Embryonic facial prominence (tissue), 1 donor: ENCODE results near the gene GALNT4.
A peak's percentile ranks its signal among the peaks of the same experiment; 100 is the strongest.

Experiments
- DNase-seq: peaks from one replicate; pipeline ENCODE4 v3.0.0-alpha.2; 2016; ENCODE audit errors: extremely low spot score

GALNT4 gene

GRCh38 chr12:89529738-89530137 lies 5.1 kb upstream of the GALNT4 start:
- DNase-seq: peak; percentile 55

- DNase-seq: no peak
These were observed 3.8 kb upstream of the GALNT4 start for GRCh38 chr12:89528434-89528833.

GRCh38 chr12:89525824-89526770 lies 1.5 kb upstream of the GALNT4 start, which contains the start of gene POC1B:
Gene POC1B, minus strand, starts transcription at chr12:89526047. Its CDS starts 152 bp downstream, at chr12:89525895.
- DNase-seq: peak; percentile 76

- no peak for DNase-seq
These were observed 768 bp upstream of the GALNT4 start for GRCh38 chr12:89525305-89525823.

DNA sequence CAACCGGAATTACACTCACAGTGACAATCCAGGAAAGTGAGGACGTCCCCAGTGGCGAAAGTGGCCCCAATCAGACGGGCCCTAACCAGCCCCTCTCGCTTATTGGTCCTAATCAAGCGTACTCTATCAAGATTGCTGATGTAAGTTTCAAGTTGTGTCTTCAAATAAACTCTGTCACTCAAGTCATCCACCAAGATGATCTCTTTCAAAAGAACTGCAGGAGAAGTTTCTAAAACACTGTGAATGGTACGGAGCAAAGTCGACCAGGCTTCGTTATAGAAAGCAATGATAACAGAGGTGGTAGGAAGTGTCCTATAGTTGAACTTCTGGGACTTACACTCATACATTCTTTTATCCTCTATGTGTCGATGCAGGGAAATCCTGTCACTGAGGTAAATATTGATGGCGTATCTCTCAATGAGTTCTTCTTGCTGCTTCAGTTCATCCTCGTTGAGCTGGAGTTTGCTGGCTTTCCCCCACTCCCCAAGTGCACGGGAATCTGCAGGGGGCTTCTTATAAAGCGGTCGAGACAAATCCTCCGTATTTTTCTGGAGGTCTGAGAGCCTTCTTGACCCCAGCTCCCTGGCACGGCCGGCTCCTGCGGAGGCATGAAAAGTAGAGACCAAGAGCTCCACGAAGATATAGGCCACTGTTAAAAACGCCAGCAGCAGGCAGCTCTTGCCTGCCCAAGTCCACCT lies 604 bp downstream of the GALNT4 start:
- DNase-seq: no peak

- no peak for DNase-seq
These were observed 1.2 kb downstream of the GALNT4 start for GRCh38 chr12:89523393-89523792.

DNA sequence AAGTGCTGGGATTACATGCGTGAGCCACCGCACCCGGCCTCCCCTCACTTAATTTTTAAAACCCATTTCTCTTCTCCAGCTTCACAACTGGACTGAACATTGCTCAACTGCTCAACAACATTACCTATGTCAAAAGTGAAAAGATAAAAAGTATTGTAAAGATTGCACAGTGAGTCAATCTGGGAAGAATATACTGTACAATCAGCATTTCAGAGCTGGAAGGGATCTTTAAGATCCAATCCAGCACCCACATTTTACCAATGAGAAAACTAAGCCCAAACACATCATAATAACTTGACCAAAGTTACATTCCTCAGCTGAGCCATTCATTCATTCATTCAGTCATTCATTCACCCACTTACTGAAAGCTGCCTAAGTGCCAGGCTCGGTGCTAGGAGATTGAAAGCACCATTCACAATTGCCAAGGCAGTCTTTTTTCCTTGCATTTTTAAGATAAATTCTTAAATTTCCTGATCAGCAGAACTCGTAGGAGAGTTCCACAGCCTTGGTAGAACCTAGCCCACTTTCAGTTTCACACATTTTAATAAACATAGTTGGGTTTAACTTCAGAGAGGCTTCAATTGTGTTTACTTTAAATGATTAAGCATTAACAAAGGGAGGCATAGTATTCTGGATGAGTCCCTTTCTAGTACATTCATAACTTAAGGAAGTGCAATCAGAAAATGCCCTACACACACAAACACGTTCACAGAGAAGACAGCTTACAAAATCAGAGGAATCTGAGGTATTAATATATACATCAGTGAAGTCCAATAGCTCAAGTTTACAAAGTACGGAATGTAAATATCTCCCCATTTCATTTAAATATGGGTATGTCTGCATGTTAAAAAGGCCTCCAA lies 3.0 kb downstream of the GALNT4 start:
- no peak for DNase-seq

- DNase-seq: no peak
These were observed 6.9 kb downstream of the GALNT4 start for GRCh38 chr12:89517720-89518119.

DNA sequence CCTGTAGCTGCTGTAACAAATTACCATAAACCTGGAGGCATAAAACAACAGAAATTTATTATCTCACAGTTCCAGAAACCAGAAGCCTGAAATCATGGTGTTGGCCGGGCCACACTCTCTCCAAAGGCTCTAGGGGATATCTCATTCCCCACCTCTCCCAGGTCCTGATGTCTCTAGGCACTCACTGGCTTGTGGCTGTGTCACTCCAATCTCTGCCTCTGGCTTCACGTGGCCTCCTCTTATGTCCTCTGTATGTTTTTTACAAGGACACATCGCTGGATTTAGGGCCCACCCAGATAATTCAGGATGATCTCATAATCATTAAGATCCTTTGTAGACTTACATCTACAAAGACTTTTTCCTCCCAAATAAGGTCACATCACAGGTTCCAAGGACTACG lies 8.0 kb downstream of the GALNT4 start:
- no peak for DNase-seq

DNA sequence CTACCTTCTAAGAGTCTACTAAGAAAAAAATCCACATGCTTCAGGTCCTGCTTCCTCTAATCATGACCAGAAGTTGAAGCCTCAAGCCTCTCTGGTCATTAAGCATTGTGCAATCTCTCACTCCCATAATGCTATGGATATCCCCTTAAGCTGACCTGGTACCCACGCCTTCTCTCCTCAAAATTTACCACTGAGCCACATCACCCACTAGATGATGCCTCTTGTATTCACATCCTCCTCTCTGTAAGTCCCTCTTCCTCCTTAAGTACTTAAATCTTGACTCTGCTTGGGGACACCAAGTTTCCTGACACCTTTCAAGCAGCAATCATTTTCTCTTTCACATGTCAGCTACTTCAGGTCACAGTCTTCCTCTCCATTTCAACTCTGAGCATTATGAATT lies 9.8 kb downstream of the GALNT4 start:
- no peak for DNase-seq

GRCh38 chr12:89513544-89513943 lies 11.1 kb downstream of the GALNT4 start:
- no peak for DNase-seq

DNA sequence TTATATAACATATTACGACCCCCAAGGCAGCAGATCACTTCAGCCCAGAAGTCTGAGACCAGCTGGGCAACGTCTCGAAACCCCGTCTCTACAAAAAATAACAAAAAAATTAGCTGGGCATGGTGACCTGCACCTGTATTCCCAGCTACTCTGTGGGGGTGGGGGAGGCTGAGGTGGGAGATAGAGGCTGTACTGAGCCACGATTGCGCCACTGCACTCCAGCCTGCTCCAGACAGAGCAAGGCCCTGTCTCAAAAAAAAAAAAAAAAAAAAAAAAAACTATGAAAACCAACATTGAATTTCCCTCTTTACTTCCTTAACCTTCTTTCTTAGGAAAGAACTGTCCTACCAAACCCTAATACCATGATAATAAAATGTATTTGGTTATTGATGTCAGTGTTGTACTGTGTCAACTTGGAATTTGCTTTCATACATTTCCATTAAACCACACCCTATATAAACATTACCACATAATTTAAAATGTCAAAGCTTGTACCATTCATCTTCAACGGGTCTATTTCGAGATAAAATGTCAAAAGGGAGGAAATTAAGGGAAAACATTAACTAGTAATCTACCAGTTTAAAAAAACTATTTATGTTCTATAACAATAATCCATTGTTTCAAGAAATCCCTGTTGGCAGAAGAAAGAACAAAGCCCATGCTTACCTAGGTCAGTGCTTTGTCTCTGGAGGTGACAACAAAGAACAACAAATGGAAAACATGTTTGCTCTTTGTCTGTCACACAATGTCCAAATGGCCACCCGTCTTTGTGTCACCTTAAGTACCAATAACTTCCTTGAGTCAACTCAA lies 17.4 kb downstream of the GALNT4 start:
- DNase-seq: no peak

- DNase-seq: no peak
These were observed 18.5 kb downstream of the GALNT4 start for GRCh38 chr12:89506050-89506449.

DNA sequence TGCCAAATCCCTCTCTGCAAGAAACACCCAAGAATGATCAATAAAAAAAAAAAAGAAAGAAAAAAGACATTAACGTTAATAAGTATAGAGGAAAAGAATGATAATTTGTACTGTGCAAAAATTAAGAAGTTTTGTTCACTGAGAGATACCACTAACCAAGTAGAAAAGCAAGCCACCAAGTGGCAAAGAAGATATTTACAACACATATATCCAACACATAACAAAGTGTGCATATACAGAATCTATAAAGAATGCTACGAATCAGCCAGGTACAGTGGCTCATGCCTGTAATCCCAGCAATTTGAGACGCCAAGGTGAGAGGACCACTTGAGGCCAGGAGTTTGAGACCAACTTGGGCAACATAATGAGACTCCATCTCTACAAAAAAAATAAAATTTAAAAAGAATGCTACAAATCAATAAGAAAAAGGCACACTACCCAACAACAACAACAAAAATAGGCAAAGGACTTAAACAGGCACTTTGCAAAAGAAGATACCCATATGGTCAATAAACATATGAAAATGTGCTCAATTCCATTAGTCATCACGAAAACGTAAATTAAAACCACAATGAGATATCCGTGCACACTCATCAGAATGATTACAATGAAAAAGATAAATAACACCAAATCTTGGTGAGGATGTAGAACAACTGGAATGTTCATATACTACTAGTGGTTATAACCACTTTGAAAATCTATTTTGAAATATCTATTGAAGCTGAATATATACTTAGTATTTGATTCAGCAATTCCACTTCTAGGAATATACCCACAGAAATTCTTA lies 19.8 kb downstream of the GALNT4 start:
- no peak for DNase-seq

DNA sequence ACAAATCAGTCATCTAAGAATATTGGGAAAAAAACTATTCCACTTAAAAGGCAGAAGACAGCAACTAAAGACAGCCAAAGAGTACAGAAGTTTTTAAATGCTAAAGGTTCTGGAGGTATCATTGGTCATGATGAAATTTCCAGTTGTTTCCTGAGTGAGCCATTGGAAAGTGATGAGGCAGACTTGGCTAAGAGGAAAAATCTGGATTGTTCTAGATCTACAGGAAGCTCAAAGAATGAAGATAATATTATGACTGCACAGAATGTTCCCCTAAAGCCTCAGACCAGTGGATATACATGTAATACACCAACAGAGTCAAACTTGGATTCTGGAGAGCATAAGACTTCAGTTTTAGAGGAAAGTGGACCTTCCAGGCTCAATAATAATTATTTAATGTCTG lies 22.8 kb downstream of the GALNT4 start:
- DNase-seq: no peak

DNA sequence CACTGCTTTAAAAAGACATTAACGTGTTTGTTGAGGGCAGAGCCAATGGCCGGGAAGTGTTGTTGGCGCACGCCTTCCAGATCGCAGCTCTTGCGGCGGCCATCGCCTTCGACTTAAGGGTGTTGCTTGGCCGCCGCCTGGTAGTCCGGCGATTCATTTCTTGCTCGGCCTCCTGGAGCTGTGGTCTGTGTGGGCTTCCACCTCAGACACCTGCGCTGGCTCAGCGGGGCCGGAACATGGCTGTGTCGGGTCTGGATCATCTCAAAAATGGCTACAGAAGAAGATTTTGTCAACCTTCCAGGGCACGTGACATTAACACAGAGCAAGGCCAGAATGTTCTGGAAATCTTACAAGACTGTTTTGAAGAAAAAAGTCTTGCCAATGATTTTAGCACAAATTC lies 24.7 kb downstream of the GALNT4 start:
- DNase-seq: no peak

GRCh38 chr12:89497467-89497866 lies 27.1 kb downstream of the GALNT4 start:
- DNase-seq: no peak

DNA sequence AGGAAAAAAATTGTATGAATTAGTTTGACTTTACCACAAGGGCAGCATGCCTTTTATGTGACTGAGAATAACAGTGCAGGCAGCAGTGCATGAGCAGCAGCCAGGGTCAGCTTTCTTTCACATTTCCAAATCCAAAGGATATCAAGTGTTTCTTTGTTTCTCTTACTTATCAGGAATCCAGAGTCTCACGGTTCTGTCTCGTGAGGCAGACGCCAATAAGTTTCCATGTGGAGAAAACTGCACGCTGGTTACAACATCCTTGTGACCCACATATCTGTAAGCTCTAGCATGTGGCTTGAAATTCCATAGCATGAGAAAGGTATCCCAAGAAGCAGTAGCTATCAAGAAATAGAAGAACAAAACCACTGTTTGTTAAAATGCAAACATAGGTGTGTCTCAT lies 27.6 kb downstream of the GALNT4 start:
- DNase-seq: no peak

DNA sequence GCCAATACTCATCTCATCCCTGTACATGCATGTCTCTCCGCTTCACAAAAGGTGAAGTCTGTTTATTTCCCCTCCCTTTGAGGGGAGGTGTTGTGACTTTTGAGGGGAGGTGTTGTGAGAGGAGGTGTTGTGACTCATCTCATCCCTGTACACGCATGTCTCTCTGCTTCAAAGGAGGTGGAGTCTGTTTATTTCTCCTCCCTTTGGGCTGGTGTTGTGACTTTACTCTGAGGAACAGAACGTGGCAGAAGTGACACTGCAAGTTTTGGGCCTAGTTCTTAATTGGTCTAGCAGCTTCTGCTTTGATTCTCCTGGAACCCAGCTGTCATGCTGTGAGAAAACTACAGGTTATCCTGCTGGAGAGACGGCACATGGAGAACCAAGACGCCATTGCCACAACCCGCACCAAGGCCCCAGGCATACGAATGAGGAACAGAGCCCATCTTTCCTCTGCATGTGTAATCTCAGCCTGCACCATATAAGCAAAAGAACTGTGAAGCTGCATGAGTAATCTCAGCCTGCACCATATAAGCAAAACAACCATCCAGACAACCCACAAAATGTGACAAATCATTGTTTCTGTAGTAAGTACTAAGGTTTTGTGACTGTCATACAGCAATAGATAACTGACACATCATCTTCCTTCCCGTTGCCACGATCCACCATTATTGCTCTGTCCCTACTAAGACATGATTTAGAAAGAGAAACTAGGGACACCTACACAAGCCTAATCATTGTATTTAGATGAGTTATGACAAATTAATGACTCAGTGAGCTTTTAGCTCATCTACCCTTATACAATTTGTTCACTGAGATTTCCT lies 30.0 kb downstream of the GALNT4 start:
- no peak for DNase-seq
